Iris pigment epithelial cell (primary cell): ENCODE results near the gene CWF19L1.

ENCODE experiments used
- DNase-seq: peaks from one replicate; pipeline ENCODE4 v3.0.0-alpha.2; 2011; ENCODE audit warnings: low read depth

Gene CWF19L1

GRCh38 chr10:100253041-100253440 is 14.4 kb downstream of the CWF19L1 start:
- DNase-seq, result no peak

- DNase-seq, result no peak
Measured at GRCh38 chr10:100248820-100249219, 18.6 kb downstream of the CWF19L1 start.

- peak; percentile 57 for DNase-seq
Measured at GRCh38 chr10:100245484-100246220, 21.8 kb downstream of the CWF19L1 start.

- no peak for DNase-seq
Measured at GRCh38 chr10:100239851-100240250, 27.6 kb downstream of the CWF19L1 start.

GRCh38 chr10:100238429-100238828 is 29.0 kb downstream of the CWF19L1 start:
- DNase-seq, result no peak

- no peak for DNase-seq
Measured at GRCh38 chr10:100232101-100232500, 35.3 kb downstream of the CWF19L1 start.

- no peak for DNase-seq
Measured at GRCh38 chr10:100229819-100230422, 37.5 kb downstream of the CWF19L1 start.

GRCh38 chr10:100223879-100224278 is 43.6 kb downstream of the CWF19L1 start:
- no peak for DNase-seq

- DNase-seq, result no peak
Measured at GRCh38 chr10:100222529-100222928, 44.9 kb downstream of the CWF19L1 start.

- DNase-seq, result peak; percentile 31
Measured at GRCh38 chr10:100216006-100216405, 51.4 kb downstream of the CWF19L1 start.

GRCh38 chr10:100209303-100209702 is 58.1 kb downstream of the CWF19L1 start:
- DNase-seq, result peak; percentile 68

GRCh38 chr10:100208276-100208675 is 59.2 kb downstream of the CWF19L1 start:
- no peak for DNase-seq

GRCh38 chr10:100204370-100204769 is 63.1 kb downstream of the CWF19L1 start:
- DNase-seq, result no peak

- no peak for DNase-seq
Measured at GRCh38 chr10:100201549-100201948, 65.9 kb downstream of the CWF19L1 start.

- DNase-seq, result no peak
Measured at GRCh38 chr10:100194711-100195110, 72.7 kb downstream of the CWF19L1 start.

- peak; percentile 33 for DNase-seq
Measured at GRCh38 chr10:100192350-100192749, 75.1 kb downstream of the CWF19L1 start.

- DNase-seq, result peak; percentile 57
Measured at GRCh38 chr10:100186253-100187212, 80.9 kb downstream of the CWF19L1 start.

- DNase-seq, result peak; percentile 90
Measured at GRCh38 chr10:100185364-100186252, 81.8 kb downstream of the CWF19L1 start, which contains the start of gene ERLIN1. ERLIN1 (minus strand) TSS chr10:100186029; CDS start chr10:100185626, 403 bp downstream.

- no peak for DNase-seq
Measured at GRCh38 chr10:100184840-100185239, 82.6 kb downstream of the CWF19L1 start.

GRCh38 chr10:100184426-100184825 is 83.0 kb downstream of the CWF19L1 start:
- DNase-seq, result no peak

GRCh38 chr10:100183481-100183880 is 84.0 kb downstream of the CWF19L1 start:
- DNase-seq, result peak; percentile 80
